GM12878 (cell line): ENCODE data around the gene NRP1.

ENCODE experiments used
- NFXL1 ChIP-seq: fragments of 450-650 bp; IDR thresholded peaks from 2 replicates; pipeline ENCODE4 v1.6.1; 2017; ENCODE audit warnings: antibody characterized with exemption, mild to moderate bottlenecking, borderline replicate concordance
- PRDM15 ChIP-seq: fragments of 450-650 bp; formaldehyde crosslinking; IDR thresholded peaks from 2 replicates; pipeline ENCODE4 v1.4.0; 2020; ENCODE audit warnings: mild to moderate bottlenecking, moderate library complexity
- RAD21 ChIP-seq: IDR thresholded peaks from 2 replicates; pipeline ENCODE4 v1.6.1; 2011; ENCODE audit warnings: mild to moderate bottlenecking, low read depth, low read length, moderate library complexity; ENCODE audit not compliant: insufficient read depth
- ZNF274 ChIP-seq: IDR thresholded peaks from one replicate; pipeline ENCODE4 v1.8.0; 2011; ENCODE audit not compliant: insufficient read length, insufficient read depth
- TF ChIP-seq, protein P1 (sequence below), 3 experiments: IDR thresholded peaks in 2 of 3; conservative IDR thresholded peaks in 1 of 3; 2 replicates each; pipeline ENCODE4 v1.5.1; 2011; ENCODE audit warnings: low read depth in 3 of 3, low read length in 3 of 3, mild to moderate bottlenecking in 3 of 3, control low read depth in 2 of 3, moderate library complexity in 2 of 3, inconsistent platforms in 1 of 3, mixed read lengths in 1 of 3; ENCODE audit not compliant: control insufficient read depth in 2 of 3, insufficient read depth in 1 of 3; ENCODE audit errors: extremely low read depth in 1 of 3

GRCh38 chr10:33234831-33235237 lies 99.6 kb downstream of the NRP1 start:
- TF ChIP-seq ZNF274 (no peak), NFXL1 (no peak), RAD21 (no peak), PRDM15 (CRISPR knock-in tag) (no peak)
- TF ChIP-seq, protein P1, sequence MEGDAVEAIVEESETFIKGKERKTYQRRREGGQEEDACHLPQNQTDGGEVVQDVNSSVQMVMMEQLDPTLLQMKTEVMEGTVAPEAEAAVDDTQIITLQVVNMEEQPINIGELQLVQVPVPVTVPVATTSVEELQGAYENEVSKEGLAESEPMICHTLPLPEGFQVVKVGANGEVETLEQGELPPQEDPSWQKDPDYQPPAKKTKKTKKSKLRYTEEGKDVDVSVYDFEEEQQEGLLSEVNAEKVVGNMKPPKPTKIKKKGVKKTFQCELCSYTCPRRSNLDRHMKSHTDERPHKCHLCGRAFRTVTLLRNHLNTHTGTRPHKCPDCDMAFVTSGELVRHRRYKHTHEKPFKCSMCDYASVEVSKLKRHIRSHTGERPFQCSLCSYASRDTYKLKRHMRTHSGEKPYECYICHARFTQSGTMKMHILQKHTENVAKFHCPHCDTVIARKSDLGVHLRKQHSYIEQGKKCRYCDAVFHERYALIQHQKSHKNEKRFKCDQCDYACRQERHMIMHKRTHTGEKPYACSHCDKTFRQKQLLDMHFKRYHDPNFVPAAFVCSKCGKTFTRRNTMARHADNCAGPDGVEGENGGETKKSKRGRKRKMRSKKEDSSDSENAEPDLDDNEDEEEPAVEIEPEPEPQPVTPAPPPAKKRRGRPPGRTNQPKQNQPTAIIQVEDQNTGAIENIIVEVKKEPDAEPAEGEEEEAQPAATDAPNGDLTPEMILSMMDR (IDR thresholded peaks at IDR 0.05 in 2 of 3, conservative IDR thresholded peaks at IDR 0.05 in 1 of 3; ENCODE audit: control insufficient read depth in 2 of 3, extremely low read depth in 1 of 3, insufficient read depth in 1 of 3, low read depth in 3 of 3, low read length in 3 of 3), result no peak
